CD4-positive, alpha-beta T cell (primary cell): Measurements from ENCODE around the gene LMF1. TPM values are rescaled to one million over a fixed set of nuclear protein-coding genes. Genes with fewer than 3 reads are reported as not detected.

Experiments used
- ATAC-seq: fragments of 200-7000 bp; cut with Tn5 transposase; one replicate; pipeline ENCODE4 v1.10.0; 2022; ENCODE audit warnings: mild to moderate bottlenecking; ENCODE audit not compliant: poor library complexity
- CTCF ChIA-PET: fragments of 350-600 bp; sonication (Branson Sonifier 250); formaldehyde crosslinking; loops from one replicate; lab custom pipeline; 2021; ENCODE audit warnings: antibody characterized with exemption, inconsistent platforms; lab: Charles Lee
- POLR2A ChIA-PET: fragments of 350-600 bp; sonication (Branson Sonifier 250); formaldehyde crosslinking; loops from one replicate; lab custom pipeline; 2021; ENCODE audit warnings: antibody characterized with exemption, inconsistent platforms; lab: Charles Lee
- DNase-seq, 14 experiments: peaks; one replicate each; pipeline ENCODE4 v3.0.0-alpha.2; 2013 to 2020; ENCODE audit warnings: mixed read lengths in 2 of 14
- H3K27ac ChIP-seq, 2 donors: one replicate each; pipeline versions ENCODE4 v1.5.1 to v1.7.0; 2013; ENCODE audit warnings: low read length in 2 of 2, low read depth in 1 of 2, mild to moderate bottlenecking in 1 of 2
- H3K27me3 ChIP-seq, 2 experiments: 1 replicate in 1 of 2; 2 replicates in 1 of 2; pipeline versions ENCODE4 v1.6.1 to v1.7.0; 2013; ENCODE audit warnings: low read length in 2 of 2, control low read depth in 1 of 2, mild to moderate bottlenecking in 1 of 2, moderate library complexity in 1 of 2; ENCODE audit not compliant: insufficient read depth in 2 of 2, control insufficient read depth in 1 of 2
- H3K36me3 ChIP-seq: one replicate; pipeline ENCODE4 v1.6.1; 2013; ENCODE audit warnings: low read length, control low read depth; ENCODE audit not compliant: insufficient read depth
- H3K4me1 ChIP-seq: one replicate; pipeline ENCODE4 v1.6.1; 2013; ENCODE audit warnings: low read length, control low read depth; ENCODE audit not compliant: insufficient read depth
- H3K4me3 ChIP-seq: one replicate; pipeline ENCODE4 v1.5.1; 2013; ENCODE audit warnings: mild to moderate bottlenecking, low read length, moderate library complexity
- H3K9me3 ChIP-seq, 2 experiments: 1 replicate in 1 of 2; 2 replicates in 1 of 2; pipeline versions ENCODE4 v1.6.1 to v1.7.0; 2013; ENCODE audit warnings: low read length in 2 of 2, mild to moderate bottlenecking in 2 of 2, control low read depth in 1 of 2, moderate library complexity in 1 of 2; ENCODE audit not compliant: control insufficient read depth in 1 of 2, insufficient read depth in 1 of 2
- H3K27ac Mint-ChIP-seq: one replicate; pipeline ENCODE4 v1.8.0; 2020; ENCODE audit warnings: mixed read lengths
- H3K27me3 Mint-ChIP-seq: one replicate; pipeline ENCODE4 v1.8.0; 2021; ENCODE audit warnings: mixed read lengths
- H3K36me3 Mint-ChIP-seq: one replicate; pipeline ENCODE4 v1.8.0; 2021; ENCODE audit warnings: low read depth, mixed read lengths
- H3K4me1 Mint-ChIP-seq: one replicate; pipeline ENCODE4 v1.8.0; 2021; ENCODE audit warnings: low read depth, mixed read lengths
- H3K4me3 Mint-ChIP-seq: one replicate; pipeline ENCODE4 v1.8.0; 2020; ENCODE audit warnings: mild to moderate bottlenecking, mixed read lengths
- H3K9me3 Mint-ChIP-seq: one replicate; pipeline ENCODE4 v1.8.0; 2020; ENCODE audit warnings: mixed read lengths
- CTCF ChIP-seq: fragments of 200-600 bp; IDR thresholded peaks from one replicate; pipeline ENCODE4 v1.8.0; 2022; ENCODE audit warnings: antibody characterized with exemption, mild to moderate bottlenecking
- intact Hi-C, 2 experiments: fragments of 100-400 bp; cut with DNase I in 1 of 2; cut with micrococcal nuclease in 1 of 2; formaldehyde crosslinking; loops; one replicate each; pipeline versions ENCODE4 v1.15.1 to v1.9.0; 2023 to 2025; cut with DNase I, micrococcal nuclease
- total RNA-seq, 174 experiments: library from RNA in 2 of 174; stranded (reverse) in 2 of 174; gene quantifications; one replicate each; pipeline ENCODE4 v1.2.3 and lab custom pipeline; 2021 to 2026

Gene LMF1
- total RNA-seq, 2 experiments from 2014 or later = 26.8 to 27.6 TPM

- H3K36me3 Mint-ChIP-seq = peaks cover 34% of the 10 kb centered on the region
- DNase-seq = no peak
Observed at GRCh38 chr16:920051-920681, 50.6 kb downstream of the LMF1 start.

GRCh38 chr16:919658-920050, 51.1 kb downstream of the LMF1 start:
- no peaks in the 10 kb centered on the region for H3K4me1 ChIP-seq

More at GRCh38 chr16:920051-920681, 50.6 kb downstream of the LMF1 start:
- no peaks in the 10 kb centered on the region for H3K4me1 Mint-ChIP-seq
- intact Hi-C loops = no loop called here
- H3K4me3 Mint-ChIP-seq = no peak overlapping the region
- H3K27me3 Mint-ChIP-seq = no peaks in the 10 kb centered on the region
- POLR2A ChIA-PET = no interaction called here
- CTCF ChIA-PET = no interaction called here
- no peak for TF ChIP-seq CTCF
- no peak overlapping the region for H3K27ac Mint-ChIP-seq
- H3K9me3 ChIP-seq = peaks cover 0 to 5% of the 10 kb centered on the region in 2 experiments
- no peak overlapping the region for H3K27ac ChIP-seq
- peaks cover 19% of the 10 kb centered on the region for H3K36me3 ChIP-seq
- H3K27me3 ChIP-seq = no peaks in the 10 kb centered on the region
- H3K4me1 ChIP-seq = no peaks in the 10 kb centered on the region
- no peaks in the 10 kb centered on the region for H3K9me3 Mint-ChIP-seq
- H3K4me3 ChIP-seq = no peak overlapping the region
- no peak for ATAC-seq

GRCh38 chr16:918741-919657, 51.8 kb downstream of the LMF1 start:
- intact Hi-C loops = no loop called here
- H3K27me3 Mint-ChIP-seq = no peaks in the 10 kb centered on the region
- H3K27ac ChIP-seq = no peak overlapping the region
- H3K4me1 Mint-ChIP-seq = no peaks in the 10 kb centered on the region
- no peak overlapping the region for H3K27ac Mint-ChIP-seq
- TF ChIP-seq CTCF = no peak
- peaks cover 19% of the 10 kb centered on the region for H3K36me3 ChIP-seq
- peaks cover 25% of the 10 kb centered on the region for H3K36me3 Mint-ChIP-seq
- H3K9me3 Mint-ChIP-seq = no peaks in the 10 kb centered on the region
- no peaks in the 10 kb centered on the region for H3K4me1 ChIP-seq
- CTCF ChIA-PET = no interaction called here
- ATAC-seq = no peak
- H3K4me3 Mint-ChIP-seq = no peak overlapping the region
- peaks cover 0 to 5% of the 10 kb centered on the region in 2 experiments for H3K9me3 ChIP-seq
- H3K27me3 ChIP-seq = no peaks in the 10 kb centered on the region
- DNase-seq = no peak
- no peak overlapping the region for H3K4me3 ChIP-seq
- POLR2A ChIA-PET = no interaction called here

More at GRCh38 chr16:919658-920050, 51.1 kb downstream of the LMF1 start:
- Histone ChIP-seq H3K27ac (no peak overlapping the region), H3K27me3 (no peaks in the 10 kb centered on the region), H3K9me3 (peaks cover 0 to 5% of the 10 kb centered on the region in 2 experiments), H3K4me3 (no peak overlapping the region), H3K36me3 (peaks cover 19% of the 10 kb centered on the region)
- Mint-ChIP-seq H3K27ac (no peak overlapping the region), H3K4me3 (no peak overlapping the region), H3K9me3 (no peaks in the 10 kb centered on the region), H3K36me3 (peaks cover 32% of the 10 kb centered on the region), H3K4me1 (no peaks in the 10 kb centered on the region), H3K27me3 (no peaks in the 10 kb centered on the region)
- intact Hi-C loops = no loop called here
- ATAC-seq (no peak), DNase-seq (no peak)
- TF ChIP-seq CTCF = no peak
- ChIA-PET CTCF (no interaction called here), POLR2A (no interaction called here)
